Esophagus muscularis mucosa (tissue), 4 donors: ENCODE results near the gene KLF9. TPM values are rescaled to one million over a fixed set of nuclear protein-coding genes. Genes with fewer than 3 reads are reported as not detected.

Source experiments
- DNase-seq: peaks from one replicate; pipeline ENCODE4 v3.0.0-alpha.2; 2017; ENCODE audit errors: extremely low spot score
- H3K27ac ChIP-seq, 4 donors: fragments of 200-600 bp; sonication (generic); replicated peaks in 1 of 4; 1 replicate in 3 of 4; 2 replicates in 1 of 4; pipeline ENCODE4 v1.5.1; 2016 to 2019; ENCODE audit warnings: mild to moderate bottlenecking in 1 of 4
- H3K27me3 ChIP-seq, 4 donors: fragments of 200-600 bp; sonication (generic); one replicate each; pipeline versions ENCODE4 v1.5.1 to v1.6.0; 2016 to 2019
- H3K36me3 ChIP-seq, 4 donors: fragments of 200-600 bp; sonication (generic); one replicate each; pipeline ENCODE4 v1.5.1; 2016 to 2019
- H3K4me1 ChIP-seq, 4 donors: fragments of 200-600 bp; sonication (generic); one replicate each; pipeline ENCODE4 v1.5.1; 2016 to 2019
- H3K4me3 ChIP-seq, 4 donors: fragments of 200-600 bp; sonication (generic); 1 replicate in 2 of 4; 2 replicates in 2 of 4; pipeline ENCODE4 v1.5.1; 2016 to 2019; ENCODE audit warnings: mild to moderate bottlenecking in 4 of 4, moderate library complexity in 1 of 4
- H3K9me3 ChIP-seq, 4 donors: fragments of 200-600 bp; sonication (generic); 1 replicate in 3 of 4; 2 replicates in 1 of 4; pipeline ENCODE4 v1.5.1; 2016 to 2019
- CTCF ChIP-seq, 3 experiments: fragments of 200-600 bp in 2 of 3; fragments of 450-650 bp in 1 of 3; sonication (generic) in 2 of 3; IDR thresholded peaks; one replicate each; pipeline ENCODE4 v1.5.1; 2017 to 2019; ENCODE audit warnings: antibody characterized with exemption in 3 of 3, mild to moderate bottlenecking in 2 of 3, moderate library complexity in 1 of 3
- EP300 ChIP-seq: sonication (generic); formaldehyde crosslinking; IDR thresholded peaks from one replicate; pipeline ENCODE4 v1.6.1; 2017; ENCODE audit warnings: antibody characterized with exemption
- POLR2A ChIP-seq: fragments of 450-650 bp; IDR thresholded peaks from one replicate; pipeline ENCODE4 v1.6.1; 2017; ENCODE audit warnings: antibody characterized with exemption, moderate library complexity, mild to moderate bottlenecking, low read depth
- POLR2AphosphoS5 ChIP-seq, 2 donors: sonication (generic); formaldehyde crosslinking; IDR thresholded peaks; one replicate each; pipeline ENCODE4 v1.6.1; 2017; ENCODE audit warnings: antibody characterized with exemption in 2 of 2
- WGBS: methylation state at CpG from one replicate; pipeline ENCODE4 v1.1.5; 2018; 5-methylcytosine and 5-hydroxymethylcytosine counted together
- intact Hi-C: fragments of 100-400 bp; cut with DNase I; formaldehyde crosslinking; loops from one replicate; pipeline ENCODE4 v1.15.1; 2023
- total RNA-seq, 4 donors: library from RNA; depleted of rRNA; stranded (reverse); fragments of >200 nt; gene quantifications; one replicate each; pipeline versions ENCODE4 v1.1.0 to v1.2.1, GENCODE V29; 2016

The KLF9 gene
- 100 to 1,000 TPM; 143 to 209 (median 184) TPM for total RNA-seq

- under 1% methylated on average over 30 of the region's 48 CpGs for WGBS
- no peaks in the 10 kb centered on the region for H3K9me3 ChIP-seq
- intact Hi-C loops, result loop anchor here (2.0 to 10.0 kb wide), 2 partner anchors 189 to 1951 kb away; partner anchors contain the start of gene ZFAND5
- DNase-seq, result peak; percentile 99
- peak in 1 of 3 experiments; percentile 3 for TF ChIP-seq CTCF (IDR thresholded peaks at IDR 0.05)
- TF ChIP-seq POLR2AphosphoS5 (IDR thresholded peaks at IDR 0.05), result peak in 1 of 2 donors; percentile 99
- TF ChIP-seq EP300, result no peak
- TF ChIP-seq POLR2A, result peak; percentile 90
- no peaks in the 10 kb centered on the region for H3K36me3 ChIP-seq
- H3K4me1 ChIP-seq, result peaks cover 44 to 55% (median 47%) of the 10 kb centered on the region in 4 donors
- H3K27me3 ChIP-seq, result no peaks in the 10 kb centered on the region
- peak within 1 kb of the TSS; percentile 66 to 99 (median 89) for H3K4me3 ChIP-seq
- peak within 1 kb of the TSS; percentile 91 to 100 (median 100) for H3K27ac ChIP-seq
Observed at GRCh38 chr9:70413799-70414775, at the start of gene KLF9. Gene KLF9, minus strand, starts transcription at chr9:70414657. Its CDS starts 1,294 bp downstream, at chr9:70413363.

GRCh38 chr9:70463877-70464276 lies 49.4 kb upstream of the KLF9 start:
- 87% methylated on average over 2 of the region's 2 CpGs for WGBS
- TF ChIP-seq POLR2A (no peak), CTCF (IDR thresholded peaks at IDR 0.05) (no peak), POLR2AphosphoS5 (IDR thresholded peaks at IDR 0.05) (no peak), EP300 (no peak)
- H3K27ac ChIP-seq, result no peak overlapping the region
- DNase-seq, result no peak
- no peak overlapping the region for H3K4me3 ChIP-seq
- H3K4me1 ChIP-seq, result peaks cover 7 to 15% (median 9%) of the 10 kb centered on the region in 4 donors
- H3K9me3 ChIP-seq, result no peaks in the 10 kb centered on the region
- no peaks in the 10 kb centered on the region for H3K36me3 ChIP-seq
- no peaks in the 10 kb centered on the region for H3K27me3 ChIP-seq
- intact Hi-C loops, result no loop called here

- Histone ChIP-seq H3K36me3 (no peaks in the 10 kb centered on the region), H3K27me3 (no peaks in the 10 kb centered on the region), H3K27ac (no peak overlapping the region), H3K4me3 (no peak overlapping the region), H3K4me1 (peaks cover 5 to 10% (median 8%) of the 10 kb centered on the region in 4 donors), H3K9me3 (no peaks in the 10 kb centered on the region)
- TF ChIP-seq EP300, result no peak
- TF ChIP-seq POLR2A, result no peak
- no peak for TF ChIP-seq POLR2AphosphoS5 (IDR thresholded peaks at IDR 0.05)
- TF ChIP-seq CTCF (IDR thresholded peaks at IDR 0.05), result no peak
- intact Hi-C loops, result no loop called here
- no peak for DNase-seq
Observed at GRCh38 chr9:70462300-70462699, 47.8 kb upstream of the KLF9 start.

- TF ChIP-seq POLR2AphosphoS5 (IDR thresholded peaks at IDR 0.05), result no peak
- Histone ChIP-seq H3K4me1 (peaks cover 9 to 16% (median 14%) of the 10 kb centered on the region in 4 donors), H3K36me3 (no peaks in the 10 kb centered on the region), H3K27me3 (no peaks in the 10 kb centered on the region), H3K27ac (no peak overlapping the region), H3K4me3 (no peak overlapping the region), H3K9me3 (no peaks in the 10 kb centered on the region)
- intact Hi-C loops, result no loop called here
- no peak for DNase-seq
Observed at GRCh38 chr9:70457235-70457634, 42.8 kb upstream of the KLF9 start.

GRCh38 chr9:70455993-70456704 lies 41.7 kb upstream of the KLF9 start:
- Histone ChIP-seq H3K36me3 (no peaks in the 10 kb centered on the region), H3K4me1 (peaks cover 9 to 18% (median 15%) of the 10 kb centered on the region in 4 donors), H3K27me3 (no peaks in the 10 kb centered on the region), H3K9me3 (no peaks in the 10 kb centered on the region), H3K4me3 (no peak overlapping the region), H3K27ac (peak overlapping the region in 2 of 4 donors; percentile 44 to 45)
- intact Hi-C loops, result no loop called here
- WGBS, result 90% methylated on average over 5 of the region's 7 CpGs
- no peak for DNase-seq
- TF ChIP-seq POLR2AphosphoS5 (IDR thresholded peaks at IDR 0.05) (no peak), EP300 (no peak), CTCF (IDR thresholded peaks at IDR 0.05) (no peak), POLR2A (no peak)
